PC-9 (cell line): Measurements from ENCODE around the gene DEXI.

ENCODE experiments used
- EZH2 ChIP-seq: fragments of 200-600 bp; sonication (generic); IDR thresholded peaks from 2 replicates; pipeline ENCODE4 v1.8.0; 2017; ENCODE audit warnings: antibody characterized with exemption, low read depth
- TF ChIP-seq, protein P1 (sequence below): fragments of 200-600 bp; sonication (generic); conservative IDR thresholded peaks from 2 replicates; pipeline ENCODE4 v1.6.1; 2017; ENCODE audit warnings: mixed run types, antibody characterized with exemption, mild to moderate bottlenecking, moderate library complexity

DNA sequence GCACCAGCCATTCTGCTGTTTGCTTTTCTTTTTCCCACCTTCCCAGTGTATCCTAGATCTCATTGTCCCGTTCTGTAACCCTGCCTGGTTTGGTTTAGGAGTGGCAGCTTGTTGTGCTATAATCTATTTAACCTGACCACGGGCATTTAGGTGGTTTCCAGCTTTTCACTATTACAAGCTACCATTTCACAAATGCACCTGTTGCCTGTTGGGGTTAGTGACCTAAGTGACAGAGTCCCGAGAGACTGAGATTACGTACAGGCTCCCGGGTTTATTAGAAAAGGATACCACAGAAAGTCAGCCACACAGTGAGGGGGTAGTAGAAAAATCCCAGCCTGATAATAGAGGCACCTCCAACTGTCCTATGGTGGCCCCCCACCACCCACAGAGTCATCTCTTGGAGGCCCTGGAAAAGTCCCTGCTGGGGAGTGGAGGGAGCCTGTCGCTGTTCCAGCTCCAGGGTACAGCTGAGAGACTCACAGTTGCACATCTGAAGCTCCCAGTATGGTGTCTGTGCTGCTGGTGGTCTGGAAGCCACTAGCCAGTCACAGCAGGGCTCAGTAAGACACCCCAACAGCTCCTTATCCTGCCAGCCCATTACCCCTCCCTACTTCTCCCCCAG, 23.3 kb upstream of the DEXI start:
- TF ChIP-seq, protein P1, sequence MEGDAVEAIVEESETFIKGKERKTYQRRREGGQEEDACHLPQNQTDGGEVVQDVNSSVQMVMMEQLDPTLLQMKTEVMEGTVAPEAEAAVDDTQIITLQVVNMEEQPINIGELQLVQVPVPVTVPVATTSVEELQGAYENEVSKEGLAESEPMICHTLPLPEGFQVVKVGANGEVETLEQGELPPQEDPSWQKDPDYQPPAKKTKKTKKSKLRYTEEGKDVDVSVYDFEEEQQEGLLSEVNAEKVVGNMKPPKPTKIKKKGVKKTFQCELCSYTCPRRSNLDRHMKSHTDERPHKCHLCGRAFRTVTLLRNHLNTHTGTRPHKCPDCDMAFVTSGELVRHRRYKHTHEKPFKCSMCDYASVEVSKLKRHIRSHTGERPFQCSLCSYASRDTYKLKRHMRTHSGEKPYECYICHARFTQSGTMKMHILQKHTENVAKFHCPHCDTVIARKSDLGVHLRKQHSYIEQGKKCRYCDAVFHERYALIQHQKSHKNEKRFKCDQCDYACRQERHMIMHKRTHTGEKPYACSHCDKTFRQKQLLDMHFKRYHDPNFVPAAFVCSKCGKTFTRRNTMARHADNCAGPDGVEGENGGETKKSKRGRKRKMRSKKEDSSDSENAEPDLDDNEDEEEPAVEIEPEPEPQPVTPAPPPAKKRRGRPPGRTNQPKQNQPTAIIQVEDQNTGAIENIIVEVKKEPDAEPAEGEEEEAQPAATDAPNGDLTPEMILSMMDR: no peak
- TF ChIP-seq EZH2: no peak
